HT1080 (cell line): ENCODE data around the gene HELZ. TPM values are rescaled to one million over a fixed set of nuclear protein-coding genes. Genes with fewer than 3 reads are reported as not detected.
"Not testable (repeated sequence)": the region's sequence is repeated elsewhere in the genome, so short reads cannot be mapped to it uniquely, and the experiment has no call there.

ENCODE experiments used
- DNase-seq: peaks from one replicate; pipeline ENCODE4 v3.0.0-alpha.2; 2015; ENCODE audit warnings: low read depth
- total RNA-seq: library from RNA; depleted of rRNA; stranded (reverse); fragments of >200 nt; shearing (Covaris generic); gene quantifications from 2 replicates; pipeline ENCODE4 v1.2.3, GENCODE V29; 2014

Gene HELZ
- total RNA-seq, 1 experiment from 2014 or later: 15.1 TPM

DNA sequence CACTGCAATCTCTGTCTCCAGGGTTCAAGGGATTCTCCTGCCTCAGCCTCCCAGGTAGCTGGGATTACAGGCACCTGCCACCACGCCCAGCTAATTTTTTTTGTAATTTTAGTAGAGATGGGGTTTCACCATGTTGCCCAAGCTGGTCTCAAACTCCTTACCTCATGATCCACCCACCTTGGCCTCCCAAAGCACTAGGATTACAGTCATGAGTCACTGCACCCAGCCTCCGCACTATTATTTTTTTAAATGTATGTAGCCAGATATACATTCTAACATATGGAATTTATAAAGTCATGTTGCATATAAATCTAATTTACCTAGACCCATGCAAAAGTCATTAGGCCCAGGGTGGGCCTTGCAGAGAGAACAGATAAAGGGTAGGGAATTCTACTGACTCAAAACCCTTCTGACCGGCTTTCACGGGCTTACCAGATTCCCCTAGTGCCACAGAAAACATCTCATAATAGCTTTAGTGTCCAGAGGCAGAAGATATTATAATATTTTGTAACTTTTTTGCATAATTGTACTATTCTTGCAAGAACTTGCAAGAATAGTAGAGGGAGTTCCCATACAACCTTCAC, 20.5 kb upstream of the HELZ start:
- no peak for DNase-seq

DNA sequence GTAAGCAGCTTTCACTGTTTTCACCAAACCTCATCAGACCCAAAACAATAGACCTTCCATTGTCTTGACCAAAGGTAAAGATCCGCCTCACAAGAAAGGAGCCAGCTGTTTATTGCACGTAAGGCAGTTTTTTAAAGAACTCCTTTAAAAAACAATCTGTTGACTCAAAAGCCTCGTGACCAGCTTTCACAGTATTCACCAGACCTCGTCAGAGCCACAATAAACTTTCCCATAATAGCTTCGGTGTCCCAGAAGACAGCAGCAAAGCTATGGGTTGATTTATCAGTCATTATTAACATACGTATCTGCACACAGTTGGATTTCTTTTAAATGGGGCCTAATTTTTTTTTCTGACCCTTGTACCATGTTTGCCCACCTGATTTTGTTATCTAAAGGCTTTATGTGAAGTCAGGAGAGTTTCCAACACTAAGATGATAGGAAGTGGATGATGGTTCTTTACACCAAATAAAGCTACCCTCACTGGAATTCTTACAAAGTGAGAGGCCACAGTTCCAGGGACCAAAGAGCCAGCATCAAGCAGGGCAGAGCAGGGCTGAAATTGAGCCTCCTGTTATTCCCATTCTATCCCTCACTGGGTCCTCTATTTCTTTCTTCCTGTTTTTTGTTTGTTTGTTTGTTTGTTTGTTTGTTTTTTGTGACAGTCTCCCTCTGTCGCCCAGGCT, 17.6 kb upstream of the HELZ start:
- no peak for DNase-seq

DNA sequence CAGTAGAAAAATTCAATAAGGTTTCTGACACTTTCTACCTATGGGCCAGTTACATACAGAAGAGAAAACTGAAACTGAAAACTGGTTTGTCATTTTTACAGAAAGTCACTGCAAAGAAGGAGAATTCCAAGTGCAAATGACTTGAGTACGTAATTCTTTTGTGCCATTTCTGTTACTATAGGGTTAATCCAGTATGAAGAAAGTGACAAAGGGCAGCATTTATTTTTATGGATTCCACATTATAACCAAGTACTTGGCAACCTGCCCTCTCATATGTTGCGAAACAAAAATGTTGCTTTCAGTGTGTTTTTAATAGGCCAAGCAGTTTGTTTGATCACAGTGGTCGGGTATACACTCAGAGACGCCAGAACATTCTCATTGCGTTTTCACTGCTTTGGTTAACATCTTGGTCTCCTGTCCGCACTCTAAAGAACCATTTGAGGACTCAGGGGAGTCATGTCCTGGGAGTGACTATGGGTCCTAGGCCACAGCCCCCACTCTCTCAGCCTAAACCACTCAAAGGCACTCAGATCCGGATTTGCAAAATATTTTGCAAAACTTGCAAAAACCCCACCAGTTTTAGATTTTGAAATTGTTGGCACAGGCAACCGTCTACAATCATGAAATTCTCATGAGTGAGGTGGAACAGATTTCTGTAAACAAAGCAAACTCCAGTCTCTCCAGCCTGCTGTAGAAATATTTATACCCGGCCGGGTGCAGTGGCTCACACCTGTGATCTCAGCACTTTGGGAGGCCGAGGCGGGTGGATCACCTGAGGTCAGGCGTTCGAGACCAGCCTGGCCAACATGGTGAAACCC, 15.4 kb upstream of the HELZ start:
- DNase-seq: no peak

DNA sequence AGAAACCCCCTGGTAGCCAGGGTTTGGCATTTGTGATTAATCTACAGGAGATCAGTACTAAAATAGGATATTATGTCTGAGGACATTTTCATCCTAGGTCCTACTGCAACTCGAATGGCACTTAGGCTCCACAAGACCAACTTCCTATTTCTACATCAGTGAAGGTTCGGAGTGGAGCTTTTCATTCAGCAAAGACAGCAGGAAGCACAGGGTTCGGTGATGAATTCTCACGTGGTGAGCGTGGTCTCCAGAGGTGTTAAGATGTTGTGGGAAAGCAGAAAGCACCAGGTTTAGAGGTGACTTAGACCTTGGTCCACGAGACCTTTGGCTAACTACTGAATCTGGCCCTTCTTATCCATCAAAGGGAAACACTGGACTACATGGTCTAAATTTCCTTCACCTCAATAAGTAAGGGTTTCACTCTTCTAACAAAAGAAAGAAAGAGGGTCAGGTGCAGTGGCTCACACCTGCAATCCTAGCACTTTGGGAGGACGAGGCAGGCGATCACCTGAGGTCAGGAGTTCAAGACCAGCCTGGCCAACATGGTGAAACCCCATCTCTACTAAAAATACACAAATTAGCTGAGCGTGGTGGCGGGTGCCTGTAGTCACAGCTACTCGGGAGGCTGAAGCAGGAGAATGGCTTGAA, 13.9 kb upstream of the HELZ start:
- no peak for DNase-seq

DNA sequence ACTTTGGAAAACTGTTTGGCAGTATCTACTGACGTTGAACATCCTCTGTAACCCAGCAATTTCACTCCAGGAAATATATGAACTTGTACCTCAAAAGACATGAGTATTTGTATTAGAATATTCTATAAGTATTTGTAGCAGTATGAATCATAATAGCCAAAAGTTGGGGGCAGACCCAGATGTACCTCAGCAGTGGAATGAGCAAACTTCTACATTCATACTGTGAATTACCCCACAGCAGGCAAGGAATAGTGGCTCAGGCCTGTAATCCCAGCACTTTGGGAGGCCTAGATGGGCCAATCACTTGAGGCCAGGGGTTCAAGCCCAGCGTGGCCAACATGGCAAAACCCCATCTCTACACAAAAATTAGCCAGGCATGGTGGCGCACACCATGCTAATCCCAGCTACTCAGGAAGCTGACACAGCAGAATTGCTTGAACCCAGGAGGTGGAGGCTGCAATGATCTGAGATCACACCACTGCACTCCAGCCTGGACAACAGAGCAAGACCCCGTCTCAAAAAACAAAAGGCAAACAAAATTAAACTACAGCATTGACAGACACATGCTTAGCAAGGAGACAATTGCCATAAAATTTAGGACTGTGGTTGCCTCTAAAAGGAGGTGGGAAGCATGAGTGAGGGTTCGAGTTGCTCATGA, 11.2 kb upstream of the HELZ start:
- DNase-seq: no peak

DNA sequence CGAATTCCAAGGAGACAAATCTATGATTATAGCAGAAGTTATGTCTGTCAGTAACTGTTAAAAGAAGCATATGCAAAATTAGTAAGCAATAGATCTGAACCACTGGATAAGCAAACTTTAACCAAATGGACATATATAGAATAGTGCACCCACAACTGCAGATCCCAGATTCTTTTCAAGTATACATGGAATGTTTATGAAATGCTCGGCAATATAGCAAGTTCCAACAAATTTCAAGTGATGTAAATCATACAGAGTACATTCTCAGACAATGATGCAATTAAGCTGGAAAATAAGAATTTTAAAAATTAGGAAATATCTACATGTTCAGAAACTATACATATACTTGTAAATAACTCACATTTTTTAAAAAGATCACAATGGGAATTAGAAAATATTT, 8.4 kb upstream of the HELZ start:
- no peak for DNase-seq

DNA sequence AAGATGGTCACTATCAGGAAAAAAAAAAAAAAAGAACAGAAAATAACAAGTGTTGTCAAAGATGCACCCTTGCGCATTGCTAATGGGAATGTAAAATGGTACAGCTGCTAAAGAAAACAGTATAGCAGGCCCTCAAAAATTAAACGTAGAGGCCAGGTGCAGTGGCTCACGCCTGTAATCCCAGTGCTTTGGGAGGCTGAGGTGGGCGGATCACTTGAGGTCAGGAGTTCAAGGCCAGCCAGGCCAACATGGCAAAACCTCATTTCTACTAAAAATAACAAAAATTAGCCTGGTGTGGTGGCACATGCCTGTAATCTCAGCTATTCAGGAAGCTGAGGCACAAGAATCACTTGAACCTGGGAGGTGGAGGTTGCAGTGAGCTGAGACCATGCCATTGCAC, 6.6 kb upstream of the HELZ start:
- not testable (repeated sequence) for DNase-seq

DNA sequence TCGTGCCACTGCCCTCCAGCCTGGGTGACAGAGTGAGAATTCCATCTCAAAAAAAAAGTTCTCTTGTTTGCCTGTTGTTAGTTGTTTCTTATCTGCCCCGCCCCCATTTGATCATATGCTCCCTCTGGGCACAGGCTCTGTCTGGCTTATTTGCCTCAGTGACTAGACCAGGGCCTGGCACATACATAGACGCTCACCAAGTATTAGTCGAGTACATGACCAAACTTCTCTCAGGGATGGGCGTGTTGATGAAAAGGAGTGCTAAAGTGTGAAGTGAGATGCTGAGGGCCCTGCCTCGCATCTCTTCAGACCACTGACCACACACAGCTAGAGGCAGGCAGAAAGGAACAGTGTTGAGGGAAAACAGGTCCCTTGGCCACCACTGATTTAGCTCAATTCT, 3.3 kb upstream of the HELZ start:
- DNase-seq: no peak

DNA sequence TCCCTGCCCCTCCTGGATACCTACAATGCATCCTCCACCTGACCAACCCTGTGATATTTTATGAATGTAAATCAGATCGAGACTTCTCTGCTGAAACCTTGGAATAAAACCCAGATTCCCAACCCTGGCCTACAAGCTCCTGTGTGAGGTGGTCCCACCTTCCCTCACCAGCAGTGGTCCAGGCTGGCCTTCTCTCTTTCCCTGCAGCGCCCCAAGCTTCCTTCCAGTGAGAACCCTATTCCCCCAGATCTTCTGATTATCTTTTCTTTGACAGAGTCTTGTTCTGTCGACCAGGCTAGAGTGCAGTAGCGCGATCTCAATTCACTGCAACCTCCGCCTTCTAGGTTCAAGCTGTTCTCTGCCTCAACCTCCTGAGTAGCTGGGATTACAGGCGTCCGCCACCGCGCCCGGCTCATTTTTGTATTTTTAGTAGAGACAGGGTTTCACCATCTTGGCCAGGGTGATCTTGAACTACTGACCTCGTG, 2.5 kb upstream of the HELZ start:
- DNase-seq: no peak

DNA sequence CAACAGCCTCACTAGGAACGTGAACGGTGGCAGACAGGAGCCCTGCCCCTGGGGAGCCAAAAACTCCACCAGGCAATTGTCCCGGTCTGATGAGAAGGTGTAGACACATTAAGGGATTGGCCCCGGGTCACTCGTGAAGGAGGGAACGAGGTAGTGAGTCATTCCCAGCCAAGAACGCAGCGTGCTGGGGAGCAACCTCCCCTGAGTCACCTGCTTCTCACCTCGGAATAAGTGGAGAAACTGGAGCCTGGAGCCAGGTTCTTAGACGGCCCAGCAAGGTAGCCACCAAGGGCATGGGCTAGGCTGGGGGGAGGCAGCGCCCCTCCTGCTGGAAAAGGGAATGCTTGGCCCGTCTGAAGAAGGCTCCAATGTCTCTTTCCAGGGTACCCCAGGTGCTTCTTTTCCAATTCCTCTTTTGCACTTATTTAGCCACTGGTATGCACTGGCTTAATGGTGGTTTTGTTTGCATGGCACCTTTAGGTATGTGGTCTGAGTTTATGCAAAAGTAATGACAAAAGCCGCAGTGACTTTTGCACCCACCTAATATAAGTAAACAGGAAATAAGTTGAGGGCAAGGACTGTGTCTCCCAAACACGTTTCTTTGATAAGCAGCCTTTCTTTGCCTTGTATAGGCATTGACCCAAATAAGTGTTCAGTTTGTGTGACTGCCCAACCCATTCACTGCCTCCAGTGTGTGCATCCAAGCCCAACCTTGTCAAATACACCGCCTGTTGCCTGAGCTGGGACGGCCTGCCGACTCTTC, 1.8 kb upstream of the HELZ start:
- DNase-seq: peak; percentile 81

DNA sequence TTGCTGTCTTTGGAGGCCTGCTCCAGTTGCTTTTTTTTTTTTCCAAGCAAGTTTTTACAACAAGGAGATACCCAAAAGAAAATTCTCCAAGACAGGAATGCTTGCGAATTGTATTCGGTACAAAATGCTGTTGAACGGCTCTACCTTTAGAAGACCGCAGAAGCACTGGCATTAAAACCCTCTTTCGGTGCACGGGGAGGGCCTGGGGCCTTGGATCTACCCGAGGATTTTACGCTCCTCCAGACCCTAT, 1.3 kb upstream of the HELZ start:
- no peak for DNase-seq

DNA sequence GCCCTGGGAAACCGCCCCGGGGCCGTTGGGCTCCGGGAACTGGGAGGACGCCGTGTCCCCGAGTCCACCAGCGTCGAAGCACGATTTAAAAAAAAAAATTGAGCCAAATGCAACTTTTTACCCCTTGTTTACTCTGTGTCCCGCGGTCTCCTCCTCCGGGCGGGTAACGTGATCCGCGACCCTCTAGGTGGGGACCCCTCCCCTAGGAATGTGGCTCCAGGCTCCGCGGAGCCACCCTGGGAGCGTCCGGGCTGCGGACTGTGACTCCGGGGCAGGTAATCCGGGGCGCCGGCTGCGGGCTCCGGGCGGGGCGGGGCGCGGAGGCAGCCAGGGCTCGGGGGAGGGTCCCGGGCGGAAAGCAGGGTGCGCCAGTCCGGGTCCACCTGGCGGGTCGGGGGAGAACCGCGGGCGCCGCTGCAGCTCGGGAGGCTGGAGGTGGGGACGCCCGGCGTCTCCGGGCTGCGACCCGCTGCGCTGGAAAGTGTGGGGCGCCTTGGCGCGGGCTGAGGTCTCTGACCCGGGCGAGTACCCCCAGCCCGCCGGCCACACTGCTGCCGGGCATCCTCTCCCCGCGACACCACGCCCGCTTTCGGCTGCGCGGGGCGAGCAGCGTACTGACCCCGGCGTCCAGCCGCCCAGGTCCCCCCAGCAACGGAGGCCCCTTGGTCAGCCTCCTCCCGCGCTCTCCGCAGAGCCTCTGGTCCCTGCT, 852 bp upstream of the HELZ start:
- DNase-seq: no peak

DNA sequence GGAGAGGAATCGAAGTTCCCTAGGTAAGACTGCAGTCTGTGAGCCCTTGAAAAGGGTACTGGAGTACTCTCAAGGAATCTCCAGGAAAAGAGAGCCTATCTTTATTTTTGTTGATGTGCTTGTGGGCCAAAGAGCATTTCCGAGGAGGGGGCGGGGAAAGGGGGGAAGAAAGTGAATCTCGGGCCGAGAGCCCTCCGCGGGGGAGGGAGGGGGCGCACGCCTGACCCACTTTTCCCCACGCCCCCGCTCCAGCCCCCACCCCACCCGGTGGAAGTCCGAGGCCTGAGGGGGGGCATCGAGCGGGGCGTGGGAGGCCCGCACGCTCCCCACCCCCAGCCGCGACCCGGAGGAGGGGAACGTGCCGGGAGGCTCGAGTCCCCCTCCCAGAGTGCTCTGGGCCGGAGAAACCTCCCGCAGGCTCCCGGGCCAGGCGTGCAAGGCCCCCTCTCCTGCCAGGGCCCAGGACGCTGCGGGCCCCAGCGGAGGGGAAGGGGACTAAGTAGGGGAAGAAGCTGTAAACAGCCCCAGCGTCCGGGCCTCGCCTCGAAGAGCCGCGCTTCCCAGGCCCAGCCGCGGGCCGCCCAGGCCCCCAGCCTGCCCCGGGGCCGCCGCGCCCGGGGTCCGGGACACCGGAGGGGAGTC, 444 bp downstream of the HELZ start:
- DNase-seq: no peak

DNA sequence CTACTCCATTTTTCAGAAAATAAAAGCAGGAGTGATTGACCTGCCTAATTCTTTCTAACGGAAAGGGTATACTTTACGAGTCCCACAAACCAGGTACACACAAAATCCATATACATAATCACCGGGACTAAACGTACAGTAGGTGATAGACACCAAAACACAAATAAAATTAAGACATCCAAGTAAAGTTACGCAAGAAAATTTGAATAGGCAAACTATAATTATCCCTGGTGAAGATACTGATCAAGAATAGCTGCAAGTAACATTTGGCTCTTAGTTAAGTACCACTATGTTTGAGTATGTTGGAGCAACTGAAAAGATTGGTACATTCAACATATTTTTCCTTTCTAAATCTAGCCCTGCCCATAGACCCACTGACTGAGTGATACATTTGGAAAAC, 1.7 kb downstream of the HELZ start:
- no peak for DNase-seq

DNA sequence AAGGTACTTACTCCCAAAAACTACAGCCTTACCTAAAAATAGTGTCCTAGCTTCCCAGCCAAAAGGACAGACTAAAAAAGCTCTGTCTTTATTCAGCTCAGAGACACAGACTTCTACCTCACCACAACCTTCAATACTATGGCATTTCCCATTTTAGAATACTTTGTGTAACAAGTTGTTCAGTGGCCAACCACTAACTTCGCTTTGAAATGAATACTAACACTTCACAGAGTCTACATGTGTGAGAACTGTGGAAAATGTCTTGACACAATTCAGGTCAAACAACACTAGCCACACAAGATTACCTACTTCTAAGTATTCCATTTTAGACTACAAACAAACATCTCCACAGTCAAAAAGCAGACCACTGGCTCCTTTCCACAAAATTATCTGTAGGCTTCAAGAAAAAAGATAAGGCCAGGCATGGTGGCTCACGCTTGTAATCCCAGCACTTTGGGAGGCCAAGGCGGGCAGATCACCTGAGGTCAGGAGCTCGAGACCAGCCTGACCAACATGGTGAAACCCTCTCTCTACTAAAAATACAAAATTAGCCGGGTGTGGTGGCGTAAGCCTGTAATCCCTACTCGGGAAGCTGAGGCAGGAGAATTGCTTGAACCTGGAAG, 3.2 kb downstream of the HELZ start:
- no peak for DNase-seq

DNA sequence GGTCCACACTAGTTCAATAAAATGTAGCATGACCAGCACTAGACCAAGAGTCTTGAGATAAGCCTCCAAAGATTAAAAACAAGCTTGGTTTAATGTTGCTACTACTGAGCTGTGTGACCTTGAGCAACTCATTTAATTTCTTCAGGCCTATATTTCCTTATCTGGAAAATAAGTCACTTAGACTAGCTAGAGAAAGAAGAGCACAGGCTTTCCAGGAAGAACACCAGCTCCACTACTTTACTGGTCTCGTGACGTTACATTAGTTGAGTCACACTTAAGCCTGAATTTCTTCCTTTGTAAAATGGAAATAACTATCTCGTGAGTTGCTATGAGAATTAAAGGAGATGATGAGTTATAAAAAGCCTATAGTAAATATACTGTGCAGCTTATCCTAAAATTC, 5.4 kb downstream of the HELZ start:
- peak; percentile 58 for DNase-seq

DNA sequence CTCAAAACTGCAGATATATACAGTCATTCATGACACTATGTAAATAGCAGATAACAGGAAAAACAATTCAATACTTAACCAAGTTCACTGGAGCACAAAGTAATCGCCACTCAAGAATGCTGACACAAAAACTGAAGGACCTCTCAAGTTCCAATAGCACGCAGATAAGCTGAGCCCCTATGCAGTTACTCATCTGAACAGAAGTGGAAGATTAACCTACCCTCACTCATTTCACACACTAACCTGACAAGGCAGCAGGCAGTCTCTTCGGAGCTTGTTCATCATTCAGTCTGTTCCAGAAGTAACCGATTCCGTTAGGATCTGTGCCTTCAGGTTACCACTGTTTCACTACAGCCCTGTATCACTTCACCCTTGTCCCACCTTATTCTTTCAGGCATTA, 6.0 kb downstream of the HELZ start:
- no peak for DNase-seq

DNA sequence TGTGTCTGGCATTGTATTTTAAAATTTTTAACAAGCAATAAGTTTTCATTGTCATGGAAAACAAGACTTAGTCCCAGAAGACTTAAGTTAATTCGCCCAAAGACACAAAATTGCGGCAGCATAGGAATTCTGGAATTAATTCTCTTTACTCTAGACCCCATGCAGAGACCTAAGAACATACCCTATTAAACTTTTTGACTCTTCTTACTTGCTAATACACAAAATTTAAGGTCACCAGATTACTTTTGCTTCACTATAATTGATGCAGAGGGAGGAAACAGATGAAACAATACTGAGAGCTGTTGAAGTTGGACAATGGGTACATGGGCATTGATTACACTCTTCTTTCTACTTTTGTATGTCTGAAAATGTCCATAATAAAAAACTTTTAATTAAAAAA, 12.6 kb downstream of the HELZ start:
- no peak for DNase-seq
